Measurements from ENCODE around the gene HTR7. TPM values are rescaled to one million over a fixed set of nuclear protein-coding genes. Genes with fewer than 3 reads are reported as not detected.
A peak's percentile ranks its signal among the peaks of the same experiment; 100 is the strongest.

The HTR7 gene
- total and polyA plus RNA-seq, 2 of the 8 experiments (the other 6 are each of a cell fraction or from before 2014, with no cell fraction given), result 22.9 to 24.6 TPM

GRCh38 chr10:90871279-90871765 lies 13.5 kb upstream of the HTR7 start (continued):
- no peak for TF ChIP-seq EZH2 (IDR thresholded peaks at IDR 0.05; ENCODE audit: low read depth, low read length, severe bottlenecking)
- no peak for TF ChIP-seq NRF1 (IDR thresholded peaks at IDR 0.05; ENCODE audit: low read depth, low read length)
- TF ChIP-seq CTCF (IDR thresholded peaks at IDR 0.05; ENCODE audit: control extremely low read depth in 1 of 3, insufficient read depth in 1 of 3, low read depth in 1 of 3, low read length in 3 of 3), result peak; percentile 55 to 79 (median 68)
- no peak for TF ChIP-seq ZNF274 (IDR thresholded peaks at IDR 0.05; ENCODE audit: borderline replicate concordance, extremely low read depth, low read length)
- no peak for TF ChIP-seq KDM1A (IDR thresholded peaks at IDR 0.05; ENCODE audit: borderline replicate concordance, low read length)
- TF ChIP-seq RNF2 (IDR thresholded peaks at IDR 0.05; ENCODE audit: borderline replicate concordance, low read depth, low read length, missing control alignments, poor library complexity, severe bottlenecking), result no peak
- TF ChIP-seq BACH1 (IDR thresholded peaks at IDR 0.05; ENCODE audit: low read length), result no peak
- TF ChIP-seq CREB1 (IDR thresholded peaks at IDR 0.05), result no peak; the same call in 1 of the 2 replicates
- TF ChIP-seq KDM4A (IDR thresholded peaks at IDR 0.05; ENCODE audit: low read depth, low read length, severe bottlenecking), result peak; percentile 20
- no peak for TF ChIP-seq JUN (IDR thresholded peaks at IDR 0.05; ENCODE audit: low read depth, low read length)
- TF ChIP-seq SP2 (IDR thresholded peaks at IDR 0.05; ENCODE audit: low read length), result no peak
- no peak for TF ChIP-seq CHD1 (IDR thresholded peaks at IDR 0.05; ENCODE audit: low read depth, low read length)
- TF ChIP-seq GABPA (IDR thresholded peaks at IDR 0.05; ENCODE audit: borderline replicate concordance, insufficient read depth, low read length), result no peak
- TF ChIP-seq PHF8 (conservative IDR thresholded peaks at IDR 0.05; ENCODE audit: low read depth, low read length), result no peak
- no peak for TF ChIP-seq EGR1 (IDR thresholded peaks at IDR 0.05; ENCODE audit: borderline replicate concordance, low read depth, low read length)
- TF ChIP-seq POU5F1 (IDR thresholded peaks at IDR 0.05; ENCODE audit: low read depth, low read length), result no peak
- TF ChIP-seq KDM5A (IDR thresholded peaks at IDR 0.05; ENCODE audit: low read length), result no peak
- TF ChIP-seq CEBPB (IDR thresholded peaks at IDR 0.05; ENCODE audit: low read depth, low read length), result no peak
- TF ChIP-seq RAD21 (IDR thresholded peaks at IDR 0.05 in 1 of 2, conservative IDR thresholded peaks at IDR 0.05 in 1 of 2; ENCODE audit: low read depth in 2 of 2, low read length in 2 of 2), result peak; percentile 78 to 81
- peak; percentile 37; the same call in 1 of the 2 replicates for TF ChIP-seq BRCA1 (IDR thresholded peaks at IDR 0.05; ENCODE audit: low read depth, low read length)
- no peak for TF ChIP-seq CTBP2 (IDR thresholded peaks at IDR 0.05; ENCODE audit: borderline replicate concordance, insufficient read depth, insufficient read length, low read length)
- no peak for TF ChIP-seq CHD2 (IDR thresholded peaks at IDR 0.05; ENCODE audit: low read length)
- peak; percentile 32 for TF ChIP-seq ASH2L (IDR thresholded peaks at IDR 0.05; ENCODE audit: low read length)
